DOHH2 (cell line): ENCODE data around the gene MVD.

Experiments used
- H3F3A ChIP-seq: fragments of 200-600 bp; sonication (generic), shearing (Covaris generic); 2 replicates; pipeline ENCODE4 v1.6.0; 2016; ENCODE audit warnings: antibody characterized with exemption, mild to moderate bottlenecking; ENCODE audit not compliant: control insufficient read depth, insufficient read depth
- H3K27ac ChIP-seq: fragments of 200-600 bp; sonication (generic); 2 replicates; pipeline ENCODE4 v1.5.1; 2014; ENCODE audit warnings: low read depth, mild to moderate bottlenecking, low read length, moderate library complexity
- H3K27me3 ChIP-seq: fragments of 200-600 bp; sonication (generic); 2 replicates; pipeline ENCODE4 v1.6.1; 2014; ENCODE audit warnings: mild to moderate bottlenecking, low read length, mixed read lengths; ENCODE audit not compliant: control insufficient read depth
- H3K36me3 ChIP-seq: fragments of 200-600 bp; sonication (generic); 2 replicates; pipeline ENCODE4 v1.6.1; 2014; ENCODE audit warnings: mild to moderate bottlenecking, low read length, moderate library complexity, mixed read lengths; ENCODE audit not compliant: control insufficient read depth
- H3K4me1 ChIP-seq: fragments of 200-600 bp; sonication (generic); 2 replicates; pipeline ENCODE4 v1.6.1; 2014; ENCODE audit warnings: mild to moderate bottlenecking, low read length, mixed read lengths; ENCODE audit not compliant: control insufficient read depth
- H3K4me2 ChIP-seq: fragments of 200-600 bp; sonication (generic); 2 replicates; pipeline ENCODE4 v1.6.0; 2014; ENCODE audit warnings: mild to moderate bottlenecking, low read length, moderate library complexity
- H3K4me3 ChIP-seq: fragments of 200-600 bp; sonication (generic); 2 replicates; pipeline ENCODE4 v1.5.1; 2014; ENCODE audit warnings: mild to moderate bottlenecking, low read length, mixed read lengths
- H3K79me2 ChIP-seq: fragments of 200-600 bp; sonication (generic); 2 replicates; pipeline ENCODE4 v1.6.1; 2014; ENCODE audit warnings: mild to moderate bottlenecking, low read length, mixed read lengths; ENCODE audit not compliant: control insufficient read depth
- H3K9me2 ChIP-seq: fragments of 200-600 bp; sonication (generic); replicated peaks from 2 replicates; pipeline ENCODE4 v1.6.1; 2014; ENCODE audit warnings: mild to moderate bottlenecking, low read length, mixed read lengths; ENCODE audit not compliant: control insufficient read depth
- H3K9me3 ChIP-seq: fragments of 200-600 bp; sonication (generic); 2 replicates; pipeline ENCODE4 v1.6.1; 2014; ENCODE audit warnings: antibody characterized with exemption, low read length, mixed read lengths; ENCODE audit not compliant: control insufficient read depth, insufficient read depth
- H4K20me1 ChIP-seq: fragments of 200-600 bp; sonication (generic); 2 replicates; pipeline ENCODE4 v1.6.0; 2014; ENCODE audit warnings: low read depth, mild to moderate bottlenecking, antibody characterized with exemption, low read length, moderate library complexity; ENCODE audit not compliant: control insufficient read depth, insufficient read depth
- CTCF ChIP-seq: fragments of 200-600 bp; sonication (generic); IDR thresholded peaks from one replicate; pipeline ENCODE4 v1.5.1; 2014; ENCODE audit warnings: antibody characterized with exemption, mild to moderate bottlenecking, low read depth, low read length; ENCODE audit not compliant: poor library complexity, severe bottlenecking
- EZH2phosphoT487 ChIP-seq: fragments of 200-600 bp; sonication (generic); IDR thresholded peaks from 2 replicates; pipeline ENCODE4 v1.6.1; 2017; ENCODE audit warnings: borderline replicate concordance, mild to moderate bottlenecking, antibody characterized with exemption, low read length, moderate library complexity, mixed read lengths

Gene MVD

GRCh38 chr16:88678224-88678979 is 15.5 kb upstream of the MVD start:
- Histone ChIP-seq H3K4me3 (no peak overlapping the region), H3K4me2 (no peak overlapping the region), H3K4me1 (peaks cover 28% of the 10 kb centered on the region), H3K36me3 (peaks cover 14% of the 10 kb centered on the region), H3K79me2 (no peaks in the 10 kb centered on the region), H3K9me2 (no peaks in the 10 kb centered on the region), H3K27me3 (no peaks in the 10 kb centered on the region), H4K20me1 (no peaks in the 10 kb centered on the region), H3K27ac (no peak overlapping the region), H3K9me3 (no peaks in the 10 kb centered on the region), H3F3A (peaks cover 14% of the 10 kb centered on the region)
- TF ChIP-seq EZH2phosphoT487, result no peak
- TF ChIP-seq CTCF, result no peak

DNA sequence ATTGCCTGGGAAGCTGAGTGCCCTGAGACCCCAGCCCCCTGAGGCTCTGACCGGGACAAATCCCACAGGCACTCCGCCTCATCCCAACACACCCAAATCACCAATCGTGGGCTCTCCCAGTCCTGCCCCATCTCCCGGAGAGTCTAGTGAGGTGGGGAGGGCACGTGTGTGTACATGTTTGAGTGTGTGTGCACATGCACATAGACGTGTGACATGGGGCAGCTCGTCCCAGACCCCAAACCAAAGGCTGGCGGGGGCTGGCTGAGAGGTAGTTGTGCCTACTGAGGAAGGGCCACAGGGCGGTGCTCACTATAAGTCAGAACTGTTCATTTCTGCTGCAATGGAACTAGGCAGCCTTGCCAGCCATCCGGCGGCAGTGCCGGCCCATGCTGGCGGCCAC is 14.8 kb upstream of the MVD start:
- Histone ChIP-seq H3K4me2 (no peak overlapping the region), H3K79me2 (no peaks in the 10 kb centered on the region), H3K9me3 (no peaks in the 10 kb centered on the region), H3K9me2 (no peaks in the 10 kb centered on the region), H3K4me3 (no peak overlapping the region), H4K20me1 (no peaks in the 10 kb centered on the region), H3F3A (peaks cover 14% of the 10 kb centered on the region), H3K4me1 (peaks cover 24% of the 10 kb centered on the region), H3K27ac (no peak overlapping the region), H3K36me3 (peaks cover 14% of the 10 kb centered on the region), H3K27me3 (no peaks in the 10 kb centered on the region)
- TF ChIP-seq EZH2phosphoT487 (no peak), CTCF (no peak)

DNA sequence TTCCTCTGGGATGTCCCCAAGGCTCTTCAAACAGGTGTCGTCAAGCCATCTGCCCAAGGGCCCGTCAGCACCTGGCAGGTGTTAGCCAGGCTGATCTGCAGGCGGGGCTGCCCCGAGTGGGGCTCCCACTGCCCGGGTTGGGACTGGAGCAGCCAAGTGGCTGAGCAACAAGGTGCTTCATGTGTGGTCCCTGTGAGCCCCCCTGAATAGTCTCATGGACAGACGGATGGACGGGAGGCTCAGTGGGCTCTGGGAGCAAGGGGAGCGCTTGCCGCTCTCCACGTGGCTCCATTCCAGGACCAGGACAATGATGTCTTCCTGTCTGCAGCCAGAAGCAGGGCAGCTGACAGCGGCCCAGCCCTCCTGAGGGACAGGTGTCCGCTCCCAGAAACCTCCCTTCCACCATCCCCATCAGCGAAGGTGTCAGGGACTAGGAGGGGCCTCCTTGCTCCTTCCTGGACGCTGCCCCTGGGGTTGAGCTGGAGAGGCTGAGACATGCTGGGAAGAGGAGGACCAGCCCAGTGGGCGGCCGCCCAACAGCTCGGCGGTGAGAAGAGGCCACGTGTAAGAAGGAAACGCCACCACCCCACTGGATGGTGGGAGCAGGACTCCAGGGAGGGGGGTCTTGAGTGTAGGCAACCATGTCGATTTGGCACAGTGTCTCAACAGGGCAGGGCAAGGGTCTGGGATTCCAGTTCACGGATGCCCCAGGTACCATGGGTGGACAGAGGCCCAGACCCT is 13.8 kb upstream of the MVD start:
- no peak for TF ChIP-seq EZH2phosphoT487
- no peak for TF ChIP-seq CTCF
- Histone ChIP-seq H3K4me2 (no peak overlapping the region), H3F3A (peaks cover 9% of the 10 kb centered on the region), H3K9me2 (no peaks in the 10 kb centered on the region), H3K36me3 (peaks cover 14% of the 10 kb centered on the region), H3K9me3 (no peaks in the 10 kb centered on the region), H3K79me2 (no peaks in the 10 kb centered on the region), H3K27ac (no peak overlapping the region), H4K20me1 (no peaks in the 10 kb centered on the region), H3K4me1 (peaks cover 15% of the 10 kb centered on the region), H3K4me3 (no peak overlapping the region), H3K27me3 (no peaks in the 10 kb centered on the region)
